Fibroblast of the aortic adventitia (primary cell): Measurements from ENCODE around the gene CTNNA3. TPM values are rescaled to one million over a fixed set of nuclear protein-coding genes. Genes with fewer than 3 reads are reported as not detected.

Source experiments
- DNase-seq: peaks from one replicate; pipeline ENCODE4 v3.0.0-alpha.2; 2010; ENCODE audit warnings: low read depth
- H3K4me3 ChIP-seq: 2 replicates; pipeline ENCODE4 v1.5.1; 2011; ENCODE audit warnings: low read depth, mild to moderate bottlenecking, control low read depth, low read length, moderate library complexity
- small RNA-seq: library from RNA; depleted of rRNA; stranded (forward); fragments of <200 nt; gene quantifications from one replicate; pipeline ENCODE3, GENCODE V24; 2012
- total RNA-seq: library from RNA; depleted of rRNA; stranded (reverse); fragments of >200 nt; gene quantifications from 2 replicates; pipeline ENCODE4 v1.2.3, GENCODE V29; 2012; ENCODE audit warnings: low replicate concordance
- TF ChIP-seq, protein P1 (sequence below): IDR thresholded peaks from 2 replicates; pipeline ENCODE4 v1.5.1; 2011; ENCODE audit warnings: mild to moderate bottlenecking, low read length, control low read depth, inconsistent platforms; ENCODE audit not compliant: insufficient read depth

Gene CTNNA3
- total RNA-seq, 1 donor, result not detected

GRCh38 chr10:65891073-65891981, 1804.7 kb downstream of the CTNNA3 start:
- DNase-seq, result no peak
- TF ChIP-seq, protein P1, sequence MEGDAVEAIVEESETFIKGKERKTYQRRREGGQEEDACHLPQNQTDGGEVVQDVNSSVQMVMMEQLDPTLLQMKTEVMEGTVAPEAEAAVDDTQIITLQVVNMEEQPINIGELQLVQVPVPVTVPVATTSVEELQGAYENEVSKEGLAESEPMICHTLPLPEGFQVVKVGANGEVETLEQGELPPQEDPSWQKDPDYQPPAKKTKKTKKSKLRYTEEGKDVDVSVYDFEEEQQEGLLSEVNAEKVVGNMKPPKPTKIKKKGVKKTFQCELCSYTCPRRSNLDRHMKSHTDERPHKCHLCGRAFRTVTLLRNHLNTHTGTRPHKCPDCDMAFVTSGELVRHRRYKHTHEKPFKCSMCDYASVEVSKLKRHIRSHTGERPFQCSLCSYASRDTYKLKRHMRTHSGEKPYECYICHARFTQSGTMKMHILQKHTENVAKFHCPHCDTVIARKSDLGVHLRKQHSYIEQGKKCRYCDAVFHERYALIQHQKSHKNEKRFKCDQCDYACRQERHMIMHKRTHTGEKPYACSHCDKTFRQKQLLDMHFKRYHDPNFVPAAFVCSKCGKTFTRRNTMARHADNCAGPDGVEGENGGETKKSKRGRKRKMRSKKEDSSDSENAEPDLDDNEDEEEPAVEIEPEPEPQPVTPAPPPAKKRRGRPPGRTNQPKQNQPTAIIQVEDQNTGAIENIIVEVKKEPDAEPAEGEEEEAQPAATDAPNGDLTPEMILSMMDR, result no peak
- no peak overlapping the region for H3K4me3 ChIP-seq

GRCh38 chr10:65864529-65864928, 1831.5 kb downstream of the CTNNA3 start:
- no peak overlapping the region for H3K4me3 ChIP-seq
- TF ChIP-seq, protein P1, result no peak
- DNase-seq, result no peak

- no peak for DNase-seq
- H3K4me3 ChIP-seq, result no peak overlapping the region
- TF ChIP-seq, protein P1, result no peak
Measured at GRCh38 chr10:65864036-65864435, 1832.0 kb downstream of the CTNNA3 start.

Small RNAs within 50 kb of the gene (small RNA-seq; reads per million reads assigned to genes)
- not detected for gene AL607023.1
- not detected for gene MIR7151

Other genes with a start within 250 kb of the CTNNA3 start
- 1.1 and 14.9 TPM in 2 replicates for gene DNAJC12, start 142.0 kb upstream of the CTNNA3 start, total RNA-seq
- 19.4 and 20.4 TPM in 2 replicates for gene SIRT1, start 188.5 kb upstream of the CTNNA3 start, total RNA-seq